Placental epithelial cell (primary cell): Measurements from ENCODE around the gene EMP3. TPM values are rescaled to one million over a fixed set of nuclear protein-coding genes. Genes with fewer than 3 reads are reported as not detected.

Experiments used
- total RNA-seq: library from RNA; depleted of rRNA; stranded (reverse); fragments of >200 nt; gene quantifications from 2 replicates; pipeline ENCODE4 v1.2.3, GENCODE V29; 2012

EMP3 gene, protein sequence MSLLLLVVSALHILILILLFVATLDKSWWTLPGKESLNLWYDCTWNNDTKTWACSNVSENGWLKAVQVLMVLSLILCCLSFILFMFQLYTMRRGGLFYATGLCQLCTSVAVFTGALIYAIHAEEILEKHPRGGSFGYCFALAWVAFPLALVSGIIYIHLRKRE
- 73.0 and 115 TPM in 2 replicates for total RNA-seq

GRCh38 chr19:48325265-48325910 is at the start of gene EMP3:
Gene EMP3 (plus strand): TSS chr19:48325552. CDS start chr19:48326845, 1,293 bp downstream.

DNA sequence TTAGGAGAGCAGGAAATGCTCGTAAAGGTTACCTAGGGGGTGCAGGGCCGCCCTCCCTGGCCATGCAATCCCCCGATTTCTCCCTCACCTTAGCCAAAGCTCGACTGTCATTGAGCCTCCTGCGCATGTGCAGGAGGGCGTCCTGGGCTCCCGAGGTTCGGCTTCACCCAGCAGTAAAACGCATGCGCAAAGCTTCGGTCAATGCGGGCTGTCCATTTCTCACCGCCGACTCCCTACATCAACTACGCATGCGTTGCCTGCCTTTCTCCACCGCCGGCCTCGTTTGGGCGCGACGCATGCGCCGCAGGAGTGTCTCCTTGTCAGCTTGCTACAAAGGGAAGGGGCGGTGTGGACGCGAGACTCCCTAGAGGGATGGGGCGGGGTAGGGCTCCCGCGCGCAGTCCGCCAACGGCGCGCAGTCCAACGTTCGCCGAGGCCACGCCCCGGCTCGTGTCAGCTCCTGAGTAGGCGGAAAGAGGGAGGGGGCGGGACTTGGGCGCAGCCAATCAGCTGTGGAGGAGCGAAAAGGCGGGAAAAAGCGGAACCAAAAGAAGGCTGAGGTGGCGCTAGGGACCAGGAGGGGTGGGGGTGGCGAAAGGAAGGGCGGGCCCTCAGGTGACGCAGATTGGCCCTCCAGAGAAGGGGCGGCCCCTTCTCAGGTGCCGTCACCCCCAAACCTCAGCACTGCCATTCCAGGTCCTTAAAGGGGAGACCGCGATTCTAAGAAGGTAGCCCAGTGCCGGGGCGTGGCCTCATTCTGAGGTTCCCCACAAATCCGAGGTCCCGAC is 38.7 kb downstream of the EMP3 start, which contains the start of the genes SYNGR4 and TMEM143:
TSS of gene SYNGR4 (plus strand) at position 558 of the 788 bp plus-strand sequence. CDS start 1,476 bp downstream, outside the sequence.
TSS of gene TMEM143 (minus strand) at position 131 of the 788 bp plus-strand sequence. CDS start at position 111, 20 bp downstream.

Other genes starting within 250 kb of the EMP3 start
- 1.2 TPM in 2 replicates for gene PLA2G4C, start 214.7 kb upstream of the EMP3 start, total RNA-seq
- gene LIG1, start 155.2 kb upstream of the EMP3 start, total RNA-seq = 34.2 and 43.6 TPM in 2 replicates
- 2.0 and 2.1 TPM in 2 replicates for gene ZSWIM9, start 154.9 kb upstream of the EMP3 start, total RNA-seq
- gene CARD8, start 69.6 kb upstream of the EMP3 start, total RNA-seq = 9.1 and 16.1 TPM in 2 replicates
- gene ZNF114, start 55.5 kb upstream of the EMP3 start, total RNA-seq = 0.33 and 0.79 TPM in 2 replicates
- gene TMEM143, start 38.4 kb downstream of the EMP3 start, total RNA-seq = 7.0 and 11.0 TPM in 2 replicates
- not detected in 2 replicates for gene SYNGR4, start 38.8 kb downstream of the EMP3 start, total RNA-seq
- gene KDELR1, start 66.0 kb downstream of the EMP3 start, total RNA-seq = 198 and 212 TPM in 2 replicates
- 1.8 and 3.9 TPM in 2 replicates for gene GRIN2D, start 68.1 kb downstream of the EMP3 start, total RNA-seq
- 18.8 and 40.3 TPM in 2 replicates for gene GRWD1, start 120.4 kb downstream of the EMP3 start, total RNA-seq
- gene KCNJ14, start 130.0 kb downstream of the EMP3 start, total RNA-seq = 0.33 and 0.79 TPM in 2 replicates
- 57.3 and 76.9 TPM in 2 replicates for gene CYTH2, start 143.8 kb downstream of the EMP3 start, total RNA-seq
- 2.1 and 2.7 TPM in 2 replicates for gene LMTK3, start 186.3 kb downstream of the EMP3 start, total RNA-seq
- 0.54 and 0.79 TPM in 2 replicates for gene SULT2B1, start 226.6 kb downstream of the EMP3 start, total RNA-seq